SU-DHL-6 (cell line): ENCODE measurements around the gene RPS15.

Source experiments
- CTCF ChIP-seq: fragments of 200-600 bp; sonication (generic); IDR thresholded peaks from one replicate; pipeline ENCODE4 v1.5.1; 2017; ENCODE audit warnings: antibody characterized with exemption, mild to moderate bottlenecking, low read length, moderate library complexity; ENCODE audit not compliant: insufficient read depth, poor library complexity, severe bottlenecking
- EZH2phosphoT487 ChIP-seq: fragments of 200-600 bp; sonication (generic), shearing (Covaris generic); conservative IDR thresholded peaks from 2 replicates; pipeline ENCODE4 v1.6.1; 2018; ENCODE audit warnings: mild to moderate bottlenecking, antibody characterized with exemption, low read length, moderate library complexity, mixed read lengths

- no peak for TF ChIP-seq EZH2phosphoT487
- TF ChIP-seq CTCF: no peak
Measured at GRCh38 chr19:1428738-1429391, 9.3 kb upstream of the RPS15 start.
